PFSK-1 (cell line): ENCODE data around the gene PLPPR2.

Experiments used
- FOXP2 ChIP-seq: optimal IDR thresholded peaks from 2 replicates; pipeline ENCODE3; 2011; ENCODE audit warnings: borderline replicate concordance, control low read depth, inconsistent platforms; ENCODE audit not compliant: insufficient read depth; ENCODE audit errors: extremely low read length, extremely low read depth
- POLR2AphosphoS5 ChIP-seq: IDR thresholded peaks from 2 replicates; pipeline ENCODE4 v1.6.1; 2012; ENCODE audit warnings: low read depth, mild to moderate bottlenecking, control low read depth, low read length, moderate library complexity
- SIN3A ChIP-seq: IDR thresholded peaks from 2 replicates; pipeline ENCODE4 v1.6.1; 2012; ENCODE audit warnings: mild to moderate bottlenecking, low read length, moderate library complexity, borderline replicate concordance; ENCODE audit not compliant: insufficient read depth
- TAF1 ChIP-seq: IDR thresholded peaks from 2 replicates; pipeline ENCODE4 v1.6.1; 2012; ENCODE audit warnings: low read length, control low read depth, borderline replicate concordance; ENCODE audit not compliant: insufficient read depth
- TF ChIP-seq, protein P1 (sequence below), 2 experiments: IDR thresholded peaks; 2 replicates each; pipeline versions ENCODE4 v1.6.1 to v1.8.0; 2011 to 2012; ENCODE audit warnings: low read depth in 2 of 2, low read length in 2 of 2, control low read depth in 1 of 2, inconsistent platforms in 1 of 2, mild to moderate bottlenecking in 1 of 2, moderate library complexity in 1 of 2; ENCODE audit not compliant: insufficient read depth in 1 of 2

Gene PLPPR2

DNA sequence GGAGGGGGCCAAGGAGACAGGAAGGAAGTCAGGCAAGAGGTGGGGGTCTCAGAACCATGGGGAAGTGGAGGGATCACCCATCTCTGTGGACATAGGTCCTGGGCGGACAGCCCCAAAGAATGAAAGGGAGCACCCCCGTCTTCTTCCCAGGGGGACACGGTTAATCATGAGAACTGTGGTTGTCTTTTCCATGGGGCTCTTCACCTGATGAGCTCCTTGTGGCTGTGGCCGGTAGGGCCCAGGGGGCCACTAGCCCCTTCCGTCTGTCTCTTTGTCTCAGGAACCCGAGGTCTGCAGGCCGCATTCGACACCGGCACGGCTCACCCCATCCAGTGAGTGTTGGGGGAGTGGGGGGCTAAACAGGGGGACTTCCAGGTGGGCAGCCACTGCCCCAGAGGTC is 8.6 kb downstream of the PLPPR2 start:
- TF ChIP-seq FOXP2 = no peak
- no peak for TF ChIP-seq POLR2AphosphoS5
- no peak for TF ChIP-seq TAF1
- TF ChIP-seq, protein P1, sequence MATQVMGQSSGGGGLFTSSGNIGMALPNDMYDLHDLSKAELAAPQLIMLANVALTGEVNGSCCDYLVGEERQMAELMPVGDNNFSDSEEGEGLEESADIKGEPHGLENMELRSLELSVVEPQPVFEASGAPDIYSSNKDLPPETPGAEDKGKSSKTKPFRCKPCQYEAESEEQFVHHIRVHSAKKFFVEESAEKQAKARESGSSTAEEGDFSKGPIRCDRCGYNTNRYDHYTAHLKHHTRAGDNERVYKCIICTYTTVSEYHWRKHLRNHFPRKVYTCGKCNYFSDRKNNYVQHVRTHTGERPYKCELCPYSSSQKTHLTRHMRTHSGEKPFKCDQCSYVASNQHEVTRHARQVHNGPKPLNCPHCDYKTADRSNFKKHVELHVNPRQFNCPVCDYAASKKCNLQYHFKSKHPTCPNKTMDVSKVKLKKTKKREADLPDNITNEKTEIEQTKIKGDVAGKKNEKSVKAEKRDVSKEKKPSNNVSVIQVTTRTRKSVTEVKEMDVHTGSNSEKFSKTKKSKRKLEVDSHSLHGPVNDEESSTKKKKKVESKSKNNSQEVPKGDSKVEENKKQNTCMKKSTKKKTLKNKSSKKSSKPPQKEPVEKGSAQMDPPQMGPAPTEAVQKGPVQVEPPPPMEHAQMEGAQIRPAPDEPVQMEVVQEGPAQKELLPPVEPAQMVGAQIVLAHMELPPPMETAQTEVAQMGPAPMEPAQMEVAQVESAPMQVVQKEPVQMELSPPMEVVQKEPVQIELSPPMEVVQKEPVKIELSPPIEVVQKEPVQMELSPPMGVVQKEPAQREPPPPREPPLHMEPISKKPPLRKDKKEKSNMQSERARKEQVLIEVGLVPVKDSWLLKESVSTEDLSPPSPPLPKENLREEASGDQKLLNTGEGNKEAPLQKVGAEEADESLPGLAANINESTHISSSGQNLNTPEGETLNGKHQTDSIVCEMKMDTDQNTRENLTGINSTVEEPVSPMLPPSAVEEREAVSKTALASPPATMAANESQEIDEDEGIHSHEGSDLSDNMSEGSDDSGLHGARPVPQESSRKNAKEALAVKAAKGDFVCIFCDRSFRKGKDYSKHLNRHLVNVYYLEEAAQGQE (IDR thresholded peaks at IDR 0.05; ENCODE audit: insufficient read depth in 1 of 2, low read depth in 2 of 2, low read length in 2 of 2) = no peak
- TF ChIP-seq SIN3A = no peak

DNA sequence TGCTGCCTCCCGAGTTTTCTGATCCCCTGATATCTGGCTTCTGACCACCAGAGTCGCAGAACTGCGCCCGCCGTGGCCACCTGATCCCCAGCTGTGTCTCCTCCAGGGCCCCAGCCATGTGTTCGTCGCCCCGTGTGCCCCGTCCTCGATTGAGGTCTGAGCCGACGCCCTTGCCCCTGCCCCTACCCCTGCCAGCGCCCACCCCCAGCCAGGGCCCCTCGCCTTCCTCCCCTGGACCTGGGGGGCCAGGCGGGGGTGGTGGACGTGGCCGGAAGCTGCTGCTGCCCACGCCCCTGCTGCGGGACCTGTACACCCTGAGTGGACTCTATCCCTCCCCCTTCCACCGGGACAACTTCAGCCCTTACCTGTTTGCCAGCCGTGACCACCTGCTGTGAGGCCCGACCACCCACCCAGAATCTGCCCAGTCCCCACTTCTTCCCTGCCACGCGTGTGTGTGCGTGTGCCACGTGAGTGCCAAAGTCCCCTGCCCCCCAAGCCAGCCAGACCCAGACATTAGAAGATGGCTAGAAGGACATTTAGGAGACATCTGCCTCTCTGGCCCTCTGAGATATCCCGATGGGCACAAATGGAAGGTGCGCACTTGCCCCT is 9.2 kb downstream of the PLPPR2 start:
- TF ChIP-seq POLR2AphosphoS5 (no peak), SIN3A (no peak), FOXP2 (no peak), TAF1 (no peak)
- TF ChIP-seq, protein P1 (IDR thresholded peaks at IDR 0.05; ENCODE audit: insufficient read depth in 1 of 2, low read depth in 2 of 2, low read length in 2 of 2) = no peak

DNA sequence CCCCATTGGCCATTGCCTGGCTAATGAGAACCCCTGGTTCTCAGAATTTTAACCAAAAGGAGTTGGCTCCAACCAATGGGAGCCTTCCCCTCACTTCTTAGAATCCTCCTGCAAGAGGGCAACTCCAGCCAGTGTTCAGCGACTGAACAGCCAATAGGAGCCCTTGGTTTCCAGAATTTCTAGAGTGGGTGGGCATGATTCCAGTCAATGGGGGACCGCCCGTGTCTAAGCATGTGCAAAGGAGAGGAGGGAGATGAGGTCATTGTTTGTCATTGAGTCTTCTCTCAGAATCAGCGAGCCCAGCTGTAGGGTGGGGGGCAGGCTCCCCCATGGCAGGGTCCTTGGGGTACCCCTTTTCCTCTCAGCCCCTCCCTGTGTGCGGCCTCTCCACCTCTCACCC is 9.7 kb downstream of the PLPPR2 start:
- TF ChIP-seq FOXP2 = no peak
- TF ChIP-seq, protein P1 (IDR thresholded peaks at IDR 0.05; ENCODE audit: insufficient read depth in 1 of 2, low read depth in 2 of 2, low read length in 2 of 2) = no peak
- TF ChIP-seq TAF1 = no peak
- no peak for TF ChIP-seq POLR2AphosphoS5
- no peak for TF ChIP-seq SIN3A

DNA sequence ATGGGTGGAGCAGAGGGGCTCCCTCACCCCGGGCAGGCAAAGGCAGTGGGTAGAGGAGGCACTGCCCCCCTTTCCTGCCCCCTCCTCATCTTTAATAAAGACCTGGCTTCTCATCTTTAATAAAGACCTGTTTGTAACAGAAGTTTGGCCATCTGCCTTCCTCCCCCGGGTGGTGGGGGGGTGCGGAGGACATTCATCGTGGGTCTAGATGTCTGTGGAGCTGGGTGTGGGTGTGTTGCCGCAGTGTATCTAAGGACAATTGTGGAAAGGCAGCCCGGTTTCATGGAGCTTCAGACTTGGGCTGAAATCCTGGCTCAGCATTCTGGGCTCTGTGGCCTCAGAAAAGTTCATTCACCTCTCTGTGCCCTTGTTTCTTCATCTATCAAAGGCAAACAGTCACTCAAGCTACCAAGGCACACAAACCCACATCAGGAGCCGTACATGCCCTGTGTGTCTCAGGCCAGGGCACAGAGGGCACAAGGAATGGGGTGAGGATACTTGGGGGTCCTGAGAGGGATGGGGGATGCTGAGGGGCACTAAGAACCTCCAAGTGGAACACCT is 10.4 kb downstream of the PLPPR2 start:
- TF ChIP-seq FOXP2 (no peak), SIN3A (no peak), TAF1 (no peak)
- TF ChIP-seq, protein P1 (IDR thresholded peaks at IDR 0.05; ENCODE audit: insufficient read depth in 1 of 2, low read depth in 2 of 2, low read length in 2 of 2) = no peak
